GM18909 (cell line): Measurements from ENCODE around the gene PPID.
"Not testable (repeated sequence)": the region's sequence is repeated elsewhere in the genome, so short reads cannot be mapped to it uniquely, and the experiment has no call there.

Experiments
- ATAC-seq: cut with Tn5 transposase; IDR thresholded peaks from one replicate; pipeline ENCODE4 v1.9.1; 2021; ENCODE audit warnings: mild to moderate bottlenecking; ENCODE audit not compliant: unreplicated experiment, poor library complexity

The PPID gene

GRCh38 chr4:158739600-158739999, 16.4 kb upstream of the PPID start:
- no peak for ATAC-seq

- no peak for ATAC-seq
These were observed 15.7 kb upstream of the PPID start for GRCh38 chr4:158738866-158739265.

GRCh38 chr4:158729716-158730559, 6.7 kb upstream of the PPID start:
- ATAC-seq, result peak; percentile 92

GRCh38 chr4:158728236-158728635, 5.0 kb upstream of the PPID start:
- no peak for ATAC-seq

GRCh38 chr4:158726633-158727032, 3.4 kb upstream of the PPID start:
- no peak for ATAC-seq

GRCh38 chr4:158724637-158725036, 1.4 kb upstream of the PPID start:
- ATAC-seq, result no peak

GRCh38 chr4:158722291-158722916, 792 bp downstream of the PPID start:
- ATAC-seq, result peak; percentile 18

- no peak for ATAC-seq
These were observed 1.5 kb downstream of the PPID start for GRCh38 chr4:158721680-158722079.

- ATAC-seq, result no peak
These were observed 7.4 kb downstream of the PPID start for GRCh38 chr4:158715802-158716201.

- no peak for ATAC-seq
These were observed 8.3 kb downstream of the PPID start for GRCh38 chr4:158714937-158715336.

GRCh38 chr4:158712622-158713021, 10.6 kb downstream of the PPID start:
- not testable (repeated sequence) for ATAC-seq

- no peak for ATAC-seq
These were observed 12.4 kb downstream of the PPID start for GRCh38 chr4:158710814-158711213.

GRCh38 chr4:158704274-158704673, 18.9 kb downstream of the PPID start:
- no peak for ATAC-seq

- no peak for ATAC-seq
These were observed 34.4 kb downstream of the PPID start for GRCh38 chr4:158688813-158689212.

GRCh38 chr4:158682066-158682465, 41.1 kb downstream of the PPID start:
- ATAC-seq, result no peak

GRCh38 chr4:158681629-158682028, 41.6 kb downstream of the PPID start:
- ATAC-seq, result no peak

- no peak for ATAC-seq
These were observed 44.4 kb downstream of the PPID start for GRCh38 chr4:158678767-158679166.

- no peak for ATAC-seq
These were observed 47.1 kb downstream of the PPID start for GRCh38 chr4:158676076-158676475.

- no peak for ATAC-seq
These were observed 49.6 kb downstream of the PPID start for GRCh38 chr4:158673633-158674032.

GRCh38 chr4:158671915-158672806, 51.0 kb downstream of the PPID start, which contains the start of gene ETFDH:
TSS of gene ETFDH (plus strand) at chr4:158672296. CDS start at chr4:158672457, 161 bp downstream.
- ATAC-seq, result peak; percentile 86

GRCh38 chr4:158671665-158671914, 51.6 kb downstream of the PPID start, which contains the start of gene C4orf46:
TSS of gene C4orf46 (minus strand) at chr4:158671887. CDS start at chr4:158671801, 86 bp downstream.
- no peak for ATAC-seq
